ENCODE data around the gene TBX21. TPM values are rescaled to one million over a fixed set of nuclear protein-coding genes. Genes with fewer than 3 reads are reported as not detected.

TBX21 gene
- total RNA-seq, 1 experiment from 2014 or later: not detected

DNA sequence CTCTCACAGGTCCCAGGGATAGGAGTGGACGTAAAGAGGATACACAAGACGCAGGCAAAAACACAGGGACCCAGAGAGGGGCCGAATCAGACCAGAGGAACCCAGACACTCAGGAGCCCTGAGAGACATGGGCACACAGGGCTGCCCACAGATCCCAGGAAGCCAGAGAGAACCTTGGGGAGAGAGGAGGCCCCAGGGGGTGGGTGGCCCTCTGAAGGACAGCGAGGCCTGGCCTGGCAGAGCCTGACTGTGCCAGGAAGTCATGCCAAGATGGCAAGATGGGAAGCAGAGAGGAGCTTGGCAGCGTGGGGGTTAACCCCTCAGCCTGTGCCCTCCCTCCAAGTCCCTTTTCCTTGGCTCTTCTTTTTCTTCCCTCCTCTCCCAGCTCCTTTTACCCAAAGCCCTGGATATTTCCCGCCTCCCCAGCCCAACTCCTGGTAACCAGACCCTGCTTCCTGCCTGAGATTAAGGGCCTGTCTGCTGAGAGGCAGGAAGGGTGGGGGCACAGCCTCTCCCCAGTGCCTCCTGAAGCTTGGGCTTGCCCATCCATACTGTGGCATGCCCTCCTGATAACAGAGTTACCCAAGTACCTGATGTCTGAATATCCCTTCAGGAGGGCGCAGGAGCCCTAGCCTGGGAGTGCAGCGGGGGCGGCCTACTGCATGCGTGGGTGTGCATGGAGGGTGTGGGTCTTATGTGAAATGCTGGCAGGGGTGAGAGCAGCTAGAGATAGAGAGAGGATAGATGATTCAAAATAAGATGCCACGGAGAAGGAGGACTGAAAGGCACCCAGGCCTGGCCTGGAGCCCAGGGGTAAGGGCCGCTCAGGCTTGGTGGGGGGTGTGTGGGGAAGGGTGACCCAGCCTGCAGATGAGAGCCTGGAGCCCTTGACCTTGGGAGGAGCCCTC, 6.0 kb upstream of the TBX21 start:
- CTCF ChIA-PET: no interaction called here
- H3K4me3 Mint-ChIP-seq (ENCODE audit: low read depth, unreplicated experiment): no peak overlapping the region
- BruUV-seq (replicated peaks): no TSS peak

GRCh38 chr17:47727704-47728036, 5.4 kb upstream of the TBX21 start:
- Mint-ChIP-seq H3K4me3 (ENCODE audit: low read depth, unreplicated experiment) (no peak overlapping the region), H3K9me3 (ENCODE audit: low read depth, unreplicated experiment) (no peaks in the 10 kb centered on the region), H3K27ac (ENCODE audit: unreplicated experiment) (no peak overlapping the region), H3K36me3 (ENCODE audit: insufficient read depth, unreplicated experiment) (no peaks in the 10 kb centered on the region), H3K4me1 (ENCODE audit: low read depth, unreplicated experiment) (peaks cover 4% of the 10 kb centered on the region), H3K27me3 (ENCODE audit: unreplicated experiment) (peaks cover 100% of the 10 kb centered on the region)
- BruUV-seq (replicated peaks): no TSS peak
- intact Hi-C loops (cut with micrococcal nuclease; ENCODE audit: unreplicated experiment): no loop called here
- TF ChIP-seq, protein P1, sequence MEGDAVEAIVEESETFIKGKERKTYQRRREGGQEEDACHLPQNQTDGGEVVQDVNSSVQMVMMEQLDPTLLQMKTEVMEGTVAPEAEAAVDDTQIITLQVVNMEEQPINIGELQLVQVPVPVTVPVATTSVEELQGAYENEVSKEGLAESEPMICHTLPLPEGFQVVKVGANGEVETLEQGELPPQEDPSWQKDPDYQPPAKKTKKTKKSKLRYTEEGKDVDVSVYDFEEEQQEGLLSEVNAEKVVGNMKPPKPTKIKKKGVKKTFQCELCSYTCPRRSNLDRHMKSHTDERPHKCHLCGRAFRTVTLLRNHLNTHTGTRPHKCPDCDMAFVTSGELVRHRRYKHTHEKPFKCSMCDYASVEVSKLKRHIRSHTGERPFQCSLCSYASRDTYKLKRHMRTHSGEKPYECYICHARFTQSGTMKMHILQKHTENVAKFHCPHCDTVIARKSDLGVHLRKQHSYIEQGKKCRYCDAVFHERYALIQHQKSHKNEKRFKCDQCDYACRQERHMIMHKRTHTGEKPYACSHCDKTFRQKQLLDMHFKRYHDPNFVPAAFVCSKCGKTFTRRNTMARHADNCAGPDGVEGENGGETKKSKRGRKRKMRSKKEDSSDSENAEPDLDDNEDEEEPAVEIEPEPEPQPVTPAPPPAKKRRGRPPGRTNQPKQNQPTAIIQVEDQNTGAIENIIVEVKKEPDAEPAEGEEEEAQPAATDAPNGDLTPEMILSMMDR (IDR thresholded peaks at IDR 0.05; ENCODE audit: unreplicated experiment): no peak
- CTCF ChIA-PET: no interaction called here
- no peak for DNase-seq

More for the DNA sequence above, 6.0 kb upstream of the TBX21 start:
- Mint-ChIP-seq H3K4me1 (ENCODE audit: low read depth, unreplicated experiment) (no peaks in the 10 kb centered on the region), H3K27ac (ENCODE audit: unreplicated experiment) (no peak overlapping the region), H3K27me3 (ENCODE audit: unreplicated experiment) (peaks cover 100% of the 10 kb centered on the region), H3K9me3 (ENCODE audit: low read depth, unreplicated experiment) (no peaks in the 10 kb centered on the region), H3K36me3 (ENCODE audit: insufficient read depth, unreplicated experiment) (no peaks in the 10 kb centered on the region)
- TF ChIP-seq, protein P1 (IDR thresholded peaks at IDR 0.05; ENCODE audit: unreplicated experiment): no peak
- intact Hi-C loops (cut with micrococcal nuclease; ENCODE audit: unreplicated experiment): no loop called here
- DNase-seq: no peak

DNA sequence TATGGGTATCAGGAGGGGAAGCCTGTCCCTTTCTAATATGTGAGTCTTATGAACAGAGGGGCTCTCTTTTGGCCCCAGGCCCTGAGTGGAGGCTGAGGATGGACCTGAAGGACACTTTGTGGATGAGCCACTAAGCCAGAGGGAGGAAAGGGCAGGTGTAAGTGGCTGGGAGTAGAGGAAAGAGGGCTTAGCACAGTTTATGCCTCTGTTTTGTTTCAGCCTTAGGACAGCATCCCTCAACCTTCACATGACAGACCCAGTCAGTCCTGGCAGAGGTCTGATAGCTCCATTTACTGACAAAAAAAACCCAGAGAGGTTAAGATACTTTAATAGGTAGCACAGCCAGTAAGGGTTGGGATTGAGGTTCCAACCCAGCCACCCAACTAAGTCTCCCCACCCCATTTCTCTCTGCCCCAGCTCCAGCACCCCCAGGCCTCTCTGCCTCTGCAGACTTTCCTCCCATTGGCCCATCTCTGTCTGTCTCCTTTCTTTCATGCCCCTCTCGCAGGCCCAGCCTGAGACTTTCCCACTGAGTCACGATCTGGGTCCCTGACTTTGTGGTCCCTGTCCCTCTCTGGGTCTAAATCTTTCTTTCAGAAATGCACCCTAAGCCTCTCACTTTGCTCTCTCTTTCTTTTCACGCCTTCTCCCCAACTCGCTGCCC, 4.7 kb upstream of the TBX21 start:
- no peaks in the 10 kb centered on the region for H3K36me3 Mint-ChIP-seq (ENCODE audit: insufficient read depth, unreplicated experiment)
- TF ChIP-seq, protein P1 (IDR thresholded peaks at IDR 0.05; ENCODE audit: unreplicated experiment): no peak
- BruUV-seq (replicated peaks): no TSS peak
- no peaks in the 10 kb centered on the region for H3K9me3 Mint-ChIP-seq (ENCODE audit: low read depth, unreplicated experiment)
- H3K4me1 Mint-ChIP-seq (ENCODE audit: low read depth, unreplicated experiment): peaks cover 6% of the 10 kb centered on the region
- peaks cover 100% of the 10 kb centered on the region for H3K27me3 Mint-ChIP-seq (ENCODE audit: unreplicated experiment)
- DNase-seq: no peak
- H3K4me3 Mint-ChIP-seq (ENCODE audit: low read depth, unreplicated experiment): no peak overlapping the region
- CTCF ChIA-PET: no interaction called here
- H3K27ac Mint-ChIP-seq (ENCODE audit: unreplicated experiment): no peak overlapping the region
- intact Hi-C loops (cut with micrococcal nuclease; ENCODE audit: unreplicated experiment): no loop called here

GRCh38 chr17:47729476-47729875, 3.6 kb upstream of the TBX21 start:
- Mint-ChIP-seq H3K27me3 (ENCODE audit: unreplicated experiment) (peaks cover 100% of the 10 kb centered on the region), H3K27ac (ENCODE audit: unreplicated experiment) (no peak overlapping the region), H3K9me3 (ENCODE audit: low read depth, unreplicated experiment) (no peaks in the 10 kb centered on the region), H3K36me3 (ENCODE audit: insufficient read depth, unreplicated experiment) (no peaks in the 10 kb centered on the region), H3K4me1 (ENCODE audit: low read depth, unreplicated experiment) (peaks cover 6% of the 10 kb centered on the region), H3K4me3 (ENCODE audit: low read depth, unreplicated experiment) (no peak overlapping the region)
- no TSS peak for BruUV-seq (replicated peaks)
- no peak for DNase-seq
- TF ChIP-seq, protein P1 (IDR thresholded peaks at IDR 0.05; ENCODE audit: unreplicated experiment): no peak
- CTCF ChIA-PET: no interaction called here
- intact Hi-C loops (cut with micrococcal nuclease; ENCODE audit: unreplicated experiment): no loop called here
